Measurements from ENCODE around the gene PSMB5.

The PSMB5 gene

DNA sequence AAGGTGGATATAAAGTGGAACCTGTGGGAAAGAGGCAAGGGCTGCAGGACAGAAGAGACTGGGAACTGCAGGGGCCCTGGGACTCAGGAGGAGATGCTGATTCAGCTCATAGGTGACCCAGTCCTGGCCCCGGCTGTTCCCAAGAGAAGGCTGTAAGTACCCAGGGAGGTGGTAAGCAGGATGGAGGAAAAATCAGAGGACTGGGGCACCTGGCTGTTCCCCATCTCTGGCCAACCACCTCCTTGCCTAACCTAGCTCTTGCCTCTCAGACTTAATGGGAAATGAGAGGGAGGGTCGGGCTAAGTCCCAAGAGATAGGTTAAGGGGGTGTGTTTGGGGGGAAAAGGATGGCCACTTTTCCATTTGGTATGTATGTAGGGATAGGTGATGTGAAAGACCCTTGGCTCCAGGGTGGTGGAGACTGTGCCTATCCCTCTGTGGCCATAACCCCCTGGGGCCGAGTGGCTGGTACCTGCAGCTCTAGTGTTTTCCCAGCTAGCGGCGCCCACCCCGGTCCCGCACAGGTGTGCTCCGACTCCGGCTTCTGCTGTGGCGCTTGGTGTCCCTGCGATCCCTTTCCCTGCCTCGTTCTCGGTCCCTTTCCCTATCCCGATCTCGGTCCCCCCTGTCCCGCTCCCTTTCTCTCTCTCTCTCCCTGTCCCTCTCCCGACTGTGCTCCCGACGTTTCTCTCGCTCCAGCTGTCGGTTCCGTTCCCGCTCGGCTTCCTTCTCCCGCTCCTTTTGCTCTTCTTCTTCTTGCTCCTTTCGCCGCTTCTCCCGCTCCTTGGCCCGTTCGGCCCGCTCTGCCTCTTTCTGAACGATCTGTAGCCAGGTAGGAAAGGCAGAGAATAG lies 24.2 kb upstream of the PSMB5 start:
- DNase-seq: no peak

DNA sequence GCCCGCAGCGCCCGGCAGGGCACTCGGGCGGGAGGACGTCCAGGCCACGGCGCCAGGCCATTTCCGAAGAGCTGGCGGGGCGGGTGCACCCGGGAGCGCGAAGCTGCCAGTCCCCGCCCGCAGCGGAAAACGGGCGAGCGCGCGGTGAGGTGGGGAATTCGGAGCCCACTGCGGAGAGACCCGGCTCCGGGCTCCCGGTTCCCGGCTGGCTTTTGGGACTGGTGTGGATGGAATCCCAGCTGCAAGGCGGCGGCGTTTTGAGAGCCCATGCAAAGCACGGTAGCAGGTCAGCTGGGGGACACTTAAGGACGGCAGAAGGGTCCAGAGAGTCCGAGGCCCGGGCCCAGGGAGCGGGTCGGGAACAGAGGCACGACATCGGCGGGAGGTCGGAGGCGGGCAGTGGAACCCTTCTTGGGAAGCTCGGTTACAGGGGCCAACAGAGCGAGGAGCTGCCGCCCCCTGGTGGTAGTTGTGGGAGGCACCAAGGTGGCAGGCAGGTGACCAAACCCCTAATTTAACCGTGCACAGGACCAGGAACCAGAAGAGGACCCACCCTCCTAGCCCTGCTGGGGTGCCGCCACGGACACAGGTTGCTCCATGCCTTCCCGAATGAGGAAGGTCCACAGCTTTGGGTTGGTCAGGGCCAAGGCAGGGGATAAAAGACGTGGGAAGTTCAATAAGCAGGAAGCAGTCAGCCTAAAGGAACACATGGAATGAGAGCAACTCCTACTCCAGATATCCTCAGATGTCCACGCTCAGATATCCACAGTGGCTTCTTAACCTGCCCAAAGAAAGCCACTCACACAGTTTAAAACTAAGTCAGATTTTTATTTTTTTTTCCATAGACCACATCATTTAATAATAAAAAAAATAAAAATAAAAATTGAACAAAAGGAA lies 23.3 kb upstream of the PSMB5 start:
- DNase-seq: peak; percentile 92

DNA sequence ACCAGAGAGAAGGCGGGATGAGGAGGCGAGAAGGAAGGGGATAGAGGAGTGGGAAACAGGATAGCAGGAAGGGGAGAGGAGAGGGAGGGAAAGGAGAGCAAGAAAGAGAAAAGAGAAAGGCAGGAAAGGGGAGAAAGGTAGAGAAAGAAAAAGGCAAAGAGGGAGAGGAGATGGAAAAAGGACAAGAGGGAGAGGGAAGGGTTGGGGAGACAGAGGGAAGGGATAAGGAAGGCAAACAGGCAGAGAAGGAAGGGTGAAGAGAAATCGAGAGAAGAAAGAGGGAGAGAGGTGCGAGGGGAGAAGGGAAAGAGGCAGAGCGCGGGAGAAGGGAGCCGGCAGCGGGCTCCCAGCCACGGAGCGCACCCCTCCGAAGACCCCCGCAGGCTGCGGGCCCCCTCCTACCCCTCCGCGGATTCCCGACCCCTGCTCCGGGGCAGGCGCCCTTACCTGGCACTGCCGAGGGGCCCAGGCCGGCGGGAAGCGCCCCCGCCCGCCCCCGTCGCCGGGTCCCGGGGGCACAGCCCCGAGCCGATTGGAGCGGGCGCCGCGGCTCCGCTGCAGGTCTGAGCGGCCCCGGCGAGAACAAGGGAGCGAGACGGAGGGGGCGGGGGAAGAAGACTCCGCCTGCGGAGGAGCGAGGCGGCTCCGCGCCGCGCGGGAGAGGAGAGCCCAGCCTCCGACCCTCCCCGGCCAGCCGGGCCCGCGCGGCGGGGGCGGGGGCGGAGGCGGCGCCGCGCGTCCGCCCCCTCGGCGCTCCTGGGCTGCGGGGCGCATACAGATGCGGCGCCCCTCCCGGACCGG lies 22.5 kb upstream of the PSMB5 start, which contains the start of gene CDH24:
Gene CDH24 (minus strand): TSS at position 565 of the 801 bp plus-strand sequence. CDS start 1,787 bp downstream, outside the sequence.
- DNase-seq: peak; percentile 91

DNA sequence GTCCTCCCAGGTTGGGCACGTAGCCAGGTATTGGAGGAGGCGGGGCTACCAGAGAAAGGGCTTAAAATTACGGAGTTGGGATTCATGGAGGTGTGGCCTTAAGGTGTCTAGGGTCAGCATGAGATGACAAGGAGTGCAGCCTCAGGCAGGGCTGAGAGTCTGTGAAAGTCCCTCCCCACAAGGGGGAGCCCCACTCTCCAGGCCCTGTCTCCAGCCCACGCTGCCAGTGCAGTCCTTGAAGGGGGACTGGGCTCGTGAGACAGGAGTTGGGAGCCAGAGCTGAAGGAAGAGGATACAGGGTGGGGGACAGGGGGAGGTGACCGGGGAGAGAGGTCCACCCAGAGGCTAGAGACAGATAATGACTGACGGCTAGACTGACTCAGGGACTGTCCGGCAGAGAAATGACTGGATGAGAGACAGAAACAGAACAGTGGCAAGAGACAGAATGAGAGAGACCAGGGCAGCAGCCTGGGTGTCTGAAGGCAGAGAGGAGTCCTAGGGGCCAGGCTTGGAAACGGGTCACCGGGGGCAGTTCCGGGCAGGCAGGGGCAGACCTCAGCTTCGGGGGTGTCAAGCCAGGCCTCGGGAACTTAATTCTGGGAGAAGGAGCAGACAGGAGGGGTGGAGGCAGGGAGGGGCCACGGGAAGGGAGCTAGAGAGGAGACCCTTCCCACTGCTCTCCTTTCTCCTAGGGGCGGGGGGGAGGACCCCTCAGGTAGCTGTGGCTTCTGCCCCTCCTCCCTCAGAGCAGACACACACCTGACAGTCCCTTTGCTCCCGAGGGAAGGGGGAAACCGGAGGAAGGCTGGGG lies 21.6 kb upstream of the PSMB5 start:
- DNase-seq: peak; percentile 90

DNA sequence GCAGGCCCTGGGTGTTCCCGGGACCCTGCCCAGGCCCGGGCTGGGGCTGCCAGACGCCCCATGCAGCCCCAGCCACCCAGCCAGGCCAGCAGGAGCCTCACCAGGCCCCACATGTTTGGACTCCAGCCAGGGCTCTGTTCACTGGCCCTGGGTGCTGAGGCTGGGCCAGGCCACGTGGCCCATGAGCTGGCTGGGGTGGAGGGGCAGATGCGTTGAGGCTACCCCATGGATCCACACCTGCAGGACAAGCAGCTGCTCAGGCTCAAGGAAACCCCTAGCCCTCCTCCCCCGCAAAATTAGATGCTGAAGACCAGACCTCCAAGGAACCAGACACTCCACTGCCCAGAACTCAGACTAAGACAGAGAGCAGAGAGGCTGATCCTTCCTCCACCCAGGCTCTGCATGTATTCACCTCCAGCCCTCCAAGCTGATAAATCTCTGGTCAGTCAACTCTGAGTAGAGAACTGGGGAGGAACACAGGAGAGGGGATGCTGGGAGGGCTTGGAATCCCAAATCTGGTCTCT lies 21.0 kb upstream of the PSMB5 start:
- no peak for DNase-seq

DNA sequence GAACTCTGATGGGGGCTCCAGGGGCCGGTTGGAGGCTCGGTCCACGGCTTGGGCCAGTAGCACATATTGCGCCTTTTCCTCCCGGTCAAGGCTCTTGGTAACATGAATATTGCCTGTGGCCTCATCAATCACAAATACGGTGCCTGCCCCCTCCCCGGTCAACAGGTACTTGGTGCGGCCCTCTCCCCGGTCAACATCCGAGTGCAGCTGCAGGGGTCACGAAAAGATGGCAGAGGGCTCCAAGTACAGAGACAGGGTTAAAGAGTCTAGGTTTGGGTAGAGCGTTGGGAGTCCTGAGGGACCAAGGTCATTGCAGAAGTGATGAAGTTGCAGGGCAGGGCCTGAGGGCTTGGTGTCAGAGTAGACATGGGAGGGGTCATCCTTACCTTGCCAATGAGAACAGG lies 20.4 kb upstream of the PSMB5 start:
- DNase-seq: no peak

DNA sequence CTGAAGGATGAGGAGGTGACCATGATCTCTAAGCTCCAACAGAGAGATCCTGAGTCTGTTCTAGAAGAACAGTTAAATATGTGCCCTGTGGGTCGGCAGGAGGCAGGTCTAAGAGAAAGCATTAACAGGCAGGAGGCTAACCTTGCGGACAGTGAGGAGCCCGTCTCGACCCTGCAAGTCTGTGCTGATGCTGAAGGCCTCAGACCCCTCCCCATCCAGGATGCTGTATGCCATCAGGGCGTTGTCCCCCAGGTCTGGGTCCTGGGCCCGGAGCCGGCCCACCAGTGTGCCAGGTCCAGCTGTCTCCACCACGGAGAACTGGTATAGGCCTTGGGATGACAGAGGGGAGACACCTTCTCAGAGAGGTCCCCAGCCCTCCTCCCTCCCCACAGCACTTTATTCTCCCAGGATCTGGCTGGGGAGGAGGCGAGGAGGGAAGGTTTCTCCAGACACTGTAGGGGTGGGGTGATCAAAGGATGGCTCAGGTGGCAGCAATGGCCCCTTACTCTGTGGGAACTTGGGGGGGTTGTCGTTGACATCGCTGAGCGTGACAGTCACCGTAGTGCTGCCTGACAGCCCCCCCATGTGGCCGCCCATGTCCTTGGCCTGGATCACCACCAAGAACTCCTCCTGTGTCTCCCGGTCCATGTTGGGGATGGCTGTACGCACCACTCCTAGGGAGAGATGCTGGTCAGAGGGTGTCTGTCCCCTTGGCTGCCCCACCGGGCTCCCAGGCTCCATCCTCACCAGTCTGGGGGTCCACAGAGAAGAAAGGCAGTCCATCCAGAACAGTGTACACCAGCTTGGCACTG lies 19.5 kb upstream of the PSMB5 start:
- DNase-seq: peak; percentile 57

DNA sequence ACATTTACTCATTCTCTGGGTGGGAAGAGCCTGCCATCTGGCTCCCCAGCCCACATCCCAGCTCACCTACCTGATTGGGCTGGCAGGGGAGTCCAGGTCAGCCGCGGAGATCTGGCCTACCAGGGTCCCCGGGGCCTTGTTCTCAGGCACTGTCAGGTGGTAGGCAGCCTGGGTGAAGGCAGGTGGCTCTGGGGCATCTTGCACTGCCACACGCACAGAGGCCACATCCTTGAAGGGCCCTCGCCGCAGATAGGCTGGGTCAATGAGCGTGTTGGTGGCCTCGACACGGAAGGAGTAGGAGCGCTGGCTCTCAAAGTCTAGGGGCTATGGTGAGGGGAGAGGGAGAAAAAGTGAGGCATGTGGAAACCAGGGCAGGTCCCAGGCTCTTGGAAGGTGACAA lies 18.7 kb upstream of the PSMB5 start:
- DNase-seq: no peak

DNA sequence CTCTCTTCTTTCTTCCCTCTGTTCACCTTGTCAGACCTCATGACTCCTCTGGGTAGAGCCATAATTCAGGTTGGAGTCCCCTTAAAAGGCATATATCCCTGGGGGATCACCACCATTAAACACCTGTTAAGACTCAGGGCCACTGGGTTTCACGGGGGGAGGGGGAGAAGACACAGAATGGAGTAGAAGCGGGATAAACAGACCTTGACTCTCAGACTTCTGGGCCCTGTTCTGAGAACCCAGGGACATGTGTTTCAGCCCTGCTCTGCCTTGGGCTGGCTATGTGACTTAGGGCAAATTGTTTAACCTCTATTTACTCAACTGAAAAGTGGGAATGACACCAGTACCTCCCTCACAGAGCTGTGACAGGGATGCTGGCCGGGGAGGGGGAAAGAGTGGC lies 18.0 kb upstream of the PSMB5 start:
- no peak for DNase-seq

DNA sequence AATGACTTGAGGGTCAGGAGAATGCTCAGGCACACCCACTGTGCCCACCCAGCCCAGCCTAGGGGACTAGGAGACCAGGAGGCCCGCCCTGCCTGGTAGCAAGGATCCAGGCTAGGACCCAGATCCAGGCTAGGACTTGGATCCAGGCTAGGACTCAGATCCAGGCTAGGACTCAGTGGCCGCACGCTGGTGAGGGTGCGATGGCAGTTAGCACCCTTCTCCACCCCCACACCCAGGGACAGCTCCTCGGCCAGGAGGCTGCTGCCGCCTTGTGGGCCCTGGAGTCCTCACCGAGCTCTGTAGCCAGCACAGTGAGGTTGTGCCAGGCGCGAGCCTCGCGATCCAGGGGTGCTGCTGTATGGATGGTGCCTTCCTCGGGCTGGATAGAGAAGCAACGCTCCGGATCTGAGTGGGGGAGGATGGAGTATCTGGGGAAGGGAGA lies 17.5 kb upstream of the PSMB5 start:
- no peak for DNase-seq

DNA sequence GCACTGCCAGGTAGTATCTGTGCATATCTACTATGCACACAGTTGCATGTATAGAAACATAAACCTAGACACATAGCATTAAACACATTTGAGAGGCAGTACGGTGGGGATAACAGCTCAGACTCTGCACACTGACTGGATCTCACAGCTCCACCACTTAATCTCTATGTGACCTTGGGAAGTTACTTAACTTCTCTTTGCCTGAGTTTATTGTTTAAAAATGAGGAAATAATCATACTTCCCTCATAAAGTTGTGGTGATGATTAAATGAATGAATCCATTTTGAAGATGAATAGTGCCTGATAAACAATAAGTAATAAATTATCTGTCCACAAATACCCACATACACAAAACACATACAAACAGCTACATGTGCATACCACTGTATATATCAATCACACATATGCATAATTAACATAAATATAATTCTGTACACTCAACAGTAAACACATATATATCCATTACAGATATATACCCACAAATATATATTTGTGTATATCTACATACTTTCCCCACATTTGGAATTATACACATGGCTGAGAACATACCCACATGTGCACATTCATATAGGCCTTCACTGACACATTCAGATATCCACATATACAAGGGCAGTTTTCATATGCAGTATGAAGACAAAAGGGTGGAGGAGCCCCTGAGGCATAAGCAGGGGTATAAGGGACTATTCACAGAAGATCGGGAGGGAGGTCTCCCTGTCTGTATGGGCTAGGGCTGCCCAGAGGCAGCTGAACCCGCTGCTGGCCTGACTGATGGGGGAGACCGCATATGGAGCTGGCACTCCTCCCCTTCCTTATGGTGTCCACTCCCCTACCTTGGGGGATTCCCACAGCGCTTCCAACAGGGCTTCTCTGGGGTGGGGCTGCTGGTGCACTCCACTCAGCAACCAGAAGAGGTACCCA lies 16.7 kb upstream of the PSMB5 start:
- no peak for DNase-seq

DNA sequence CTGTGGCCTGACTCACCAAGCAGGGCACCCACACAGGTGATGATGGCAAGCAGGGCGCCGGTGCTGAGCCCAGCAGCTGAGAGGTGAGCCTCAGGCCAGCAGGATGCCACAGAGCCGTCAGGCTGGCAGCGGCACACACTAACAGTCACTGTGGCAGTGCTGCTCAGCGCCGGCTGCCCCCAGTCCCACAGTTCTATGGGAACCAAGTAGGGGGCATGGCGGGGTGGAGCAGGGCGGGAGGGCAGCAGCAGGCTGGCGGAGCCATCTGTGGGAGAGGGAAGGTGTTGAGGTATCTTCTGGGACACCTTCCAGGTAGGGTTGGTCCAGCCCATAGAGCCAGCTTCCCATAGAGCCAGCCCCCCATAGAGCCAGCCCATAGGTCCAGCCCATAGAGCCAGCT lies 14.3 kb upstream of the PSMB5 start:
- DNase-seq: no peak

DNA sequence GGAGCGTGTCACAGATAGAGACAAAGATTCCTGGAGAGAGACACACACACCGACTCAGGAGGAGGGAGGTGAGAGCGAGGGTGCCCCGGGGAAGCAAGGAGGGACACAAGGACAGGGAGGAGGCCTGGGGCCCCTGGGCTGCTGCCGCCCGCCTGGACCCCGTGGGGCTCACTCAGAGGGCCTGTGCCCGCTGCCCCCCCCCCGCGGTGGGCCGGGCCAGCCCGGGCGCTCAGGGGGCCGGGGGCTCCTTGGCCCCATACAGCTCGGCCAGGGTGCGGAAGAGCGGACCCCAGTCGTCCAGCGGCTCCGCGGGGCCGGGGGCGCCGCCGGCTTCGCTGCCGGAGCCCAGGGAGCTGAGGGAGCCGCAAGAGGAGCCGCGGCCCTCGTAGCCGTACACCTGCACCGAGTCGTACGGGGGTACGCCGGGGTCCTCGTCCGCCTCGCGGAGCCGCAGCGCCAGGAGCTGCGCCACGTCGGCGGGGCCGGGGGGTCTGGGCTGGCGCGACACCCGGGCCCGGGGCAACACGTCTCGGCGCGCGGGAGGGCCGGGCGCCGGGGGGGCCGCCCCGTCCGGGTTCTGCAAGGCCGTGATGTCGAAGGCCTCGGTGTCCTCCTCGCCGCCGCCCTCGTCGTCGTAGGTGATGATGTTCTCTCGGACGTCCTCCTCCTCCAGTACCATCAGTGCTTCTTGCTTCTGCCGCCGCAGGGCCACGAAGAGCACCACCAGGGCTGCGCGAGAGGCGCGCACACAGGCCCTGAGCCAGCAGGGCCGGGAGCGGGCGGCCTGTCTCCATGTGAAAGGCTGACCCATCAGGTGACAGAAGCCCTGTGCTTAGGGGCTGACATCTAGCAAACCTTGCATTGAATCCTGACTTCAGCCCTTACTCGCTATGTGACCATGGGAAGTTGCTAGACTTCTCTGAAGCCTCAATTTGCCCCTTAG lies 13.3 kb upstream of the PSMB5 start:
- DNase-seq: no peak

DNA sequence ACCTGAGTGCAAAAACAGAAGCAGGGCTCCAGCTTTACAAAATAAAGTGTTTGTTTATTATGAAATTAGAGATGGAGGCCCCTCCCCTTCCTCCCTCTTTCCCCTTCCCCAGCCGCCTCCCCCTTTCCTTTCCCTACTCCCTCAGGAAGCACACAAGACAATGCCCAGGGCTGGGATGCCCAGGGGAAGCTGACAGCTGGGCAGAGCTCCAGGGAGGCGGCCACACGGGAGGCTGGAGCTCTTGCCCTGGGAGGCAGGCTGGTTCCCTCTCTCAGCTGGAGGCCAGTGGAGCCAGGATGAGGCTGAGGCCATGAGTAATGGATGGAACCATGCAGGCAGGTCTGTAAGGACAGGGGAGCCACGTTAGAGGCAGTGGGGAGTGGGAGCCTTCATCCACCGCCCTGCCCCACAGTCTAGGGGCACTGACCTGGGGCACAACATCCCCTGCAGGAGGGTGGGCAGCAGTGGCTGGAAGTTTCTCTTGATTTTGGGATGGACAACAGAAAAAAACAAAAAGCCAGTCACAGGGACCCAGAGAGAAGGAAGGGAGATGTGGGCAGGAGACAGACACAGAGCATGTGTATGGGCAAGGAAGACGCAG lies 12.4 kb upstream of the PSMB5 start:
- no peak for DNase-seq

DNA sequence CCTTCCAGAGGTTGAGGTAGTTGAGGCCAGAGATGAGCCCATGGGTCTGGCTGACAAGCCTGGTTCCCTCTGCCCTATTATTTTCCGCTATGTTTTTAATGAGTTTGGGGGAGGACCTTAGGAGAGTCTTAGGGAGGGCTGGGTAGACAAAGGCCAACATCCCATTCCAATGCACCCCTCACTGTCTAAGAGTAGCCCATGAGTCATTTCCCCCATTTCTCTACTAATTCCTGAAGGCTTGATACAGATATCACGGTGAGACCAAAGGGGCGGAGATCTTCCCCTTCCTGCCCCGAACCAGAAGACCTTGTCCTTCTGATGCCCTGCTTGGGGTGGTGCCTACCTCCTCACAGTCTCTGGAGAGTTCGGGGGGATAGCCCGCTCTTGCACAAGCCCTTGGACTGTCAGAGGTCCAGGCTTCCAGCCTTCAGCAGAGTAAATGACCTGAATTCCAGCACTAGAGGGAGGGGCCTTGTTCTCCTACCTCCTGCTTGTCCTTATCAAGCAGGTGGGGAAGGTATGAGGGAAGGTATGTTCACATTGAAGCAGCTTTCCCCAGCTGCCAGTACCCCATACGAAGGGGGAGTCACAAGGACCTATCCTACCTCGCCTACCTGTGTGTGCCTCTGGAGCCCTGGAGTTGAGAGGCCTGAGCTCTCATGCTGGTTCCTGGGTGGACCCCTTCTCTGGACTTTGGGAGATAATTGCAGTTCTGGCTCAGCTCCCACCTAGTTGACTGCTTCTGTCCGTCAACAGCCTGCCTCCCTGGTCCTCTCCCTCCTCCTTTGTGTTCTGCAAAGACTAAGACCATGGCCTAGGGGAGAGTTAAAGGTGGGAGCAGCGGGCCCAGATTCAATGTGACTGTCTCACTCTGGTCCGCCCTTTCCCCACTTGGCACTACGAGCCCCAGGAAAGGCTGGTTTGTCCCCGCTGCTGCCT lies 11.0 kb upstream of the PSMB5 start:
- no peak for DNase-seq

DNA sequence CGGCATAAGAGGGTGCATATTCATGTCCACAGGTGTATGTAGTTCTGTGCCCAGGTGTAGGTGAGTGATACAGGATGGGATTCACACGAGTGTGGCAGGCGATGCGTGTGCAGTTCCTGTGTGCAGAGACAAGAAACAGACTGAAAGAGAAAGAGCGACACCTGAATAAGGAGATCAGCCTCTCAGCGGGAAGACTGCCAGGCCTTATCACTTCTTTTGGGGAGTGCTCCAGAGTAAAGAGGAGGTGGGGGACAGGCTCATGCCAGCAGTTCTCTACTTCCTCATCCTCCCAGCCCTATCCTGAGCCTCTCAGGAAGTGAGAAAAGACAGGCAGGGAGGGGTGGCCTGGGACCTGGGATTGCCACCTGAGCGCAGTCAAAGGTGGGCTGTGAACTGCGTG lies 10.1 kb upstream of the PSMB5 start:
- peak; percentile 27 for DNase-seq

DNA sequence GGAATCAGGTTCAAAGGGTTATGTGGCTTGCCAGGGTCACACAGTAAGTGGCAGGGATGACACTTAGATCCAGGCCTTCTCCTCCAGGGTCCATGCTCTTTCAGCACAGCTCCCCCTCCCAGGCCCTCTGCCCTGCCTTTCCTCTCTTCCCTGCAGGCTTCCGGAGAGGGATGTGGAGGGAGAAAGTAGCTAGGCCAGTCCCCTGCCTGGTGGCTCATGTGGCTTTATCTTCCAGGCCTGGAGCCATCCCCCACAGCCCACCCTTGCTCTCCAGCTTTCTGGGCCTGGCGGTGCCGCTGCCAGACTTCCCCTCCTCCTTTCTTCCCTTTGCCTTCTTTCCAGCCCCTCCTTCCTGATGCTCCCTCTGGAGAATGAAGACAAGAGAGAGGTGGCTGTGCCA lies 9.1 kb upstream of the PSMB5 start:
- no peak for DNase-seq

Data from hematopoietic multipotent progenitor cell treated with erythropoietin and hydrocortisone succinate and interleukin-3 and kit ligand, for 4 days (in vitro differentiated cells).